ENCODE results near the gene PRKAR1B.

Gene PRKAR1B

DNA sequence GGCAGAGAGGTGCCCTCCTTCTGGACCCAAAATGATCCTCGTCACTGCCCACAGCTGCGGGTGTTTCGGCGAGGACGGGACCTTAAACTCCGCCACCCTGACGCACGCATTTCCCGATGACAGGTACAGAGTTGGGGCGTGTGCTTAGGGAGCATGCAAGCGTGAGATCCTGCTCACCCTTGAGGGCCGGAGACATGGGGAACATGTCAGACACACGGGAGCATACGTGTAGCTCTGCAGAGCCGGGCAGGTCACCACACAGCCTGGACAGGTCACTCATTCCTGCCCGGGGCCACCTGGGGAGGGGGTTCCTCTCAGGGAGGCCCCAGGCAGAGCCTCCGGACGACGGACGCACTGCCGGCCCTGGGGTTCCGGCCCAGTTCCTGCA, 149.8 kb downstream of the PRKAR1B start:
- FAIRE-seq (no peak), DNase-seq (ENCODE audit: insufficient read length, low spot score) (no peak)

DNA sequence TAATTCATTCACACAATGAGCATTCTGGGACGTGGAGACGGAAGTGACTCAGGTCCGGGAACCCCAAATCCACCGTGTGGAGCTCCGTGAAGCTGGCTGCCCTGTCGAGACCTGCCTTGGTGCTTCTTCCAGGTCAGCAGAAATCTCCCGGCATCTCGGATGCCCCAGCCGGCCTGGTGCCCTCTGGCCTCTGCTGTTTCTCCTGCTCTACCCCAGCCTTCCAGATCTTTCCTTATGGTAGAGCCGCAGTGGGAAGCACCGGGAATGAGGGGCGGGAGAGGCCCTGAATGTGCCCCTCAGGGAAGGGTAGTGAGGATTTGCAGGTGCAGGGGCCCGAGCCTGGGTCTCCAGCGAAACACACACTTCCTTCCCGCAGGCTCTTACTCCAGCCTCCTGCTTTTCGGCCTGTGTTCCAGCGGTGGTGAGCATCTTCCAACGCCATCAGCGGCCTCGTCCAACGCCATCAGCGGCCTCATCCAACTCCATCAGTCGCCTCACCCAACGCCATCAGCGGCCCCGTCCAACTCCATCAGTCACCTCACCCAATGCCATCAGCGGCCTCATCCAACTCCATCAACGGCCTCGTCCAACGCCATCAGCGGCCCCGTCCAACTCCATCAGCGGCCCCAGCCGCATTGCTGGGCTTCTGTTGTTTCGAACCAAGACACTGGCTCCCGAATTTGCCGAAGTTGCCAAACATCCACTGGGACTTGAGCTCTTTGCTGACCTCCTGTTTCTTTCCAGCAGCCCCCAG, 150.4 kb downstream of the PRKAR1B start:
- DNase-seq (ENCODE audit: insufficient read length, low spot score): no peak
- FAIRE-seq: no peak

DNA sequence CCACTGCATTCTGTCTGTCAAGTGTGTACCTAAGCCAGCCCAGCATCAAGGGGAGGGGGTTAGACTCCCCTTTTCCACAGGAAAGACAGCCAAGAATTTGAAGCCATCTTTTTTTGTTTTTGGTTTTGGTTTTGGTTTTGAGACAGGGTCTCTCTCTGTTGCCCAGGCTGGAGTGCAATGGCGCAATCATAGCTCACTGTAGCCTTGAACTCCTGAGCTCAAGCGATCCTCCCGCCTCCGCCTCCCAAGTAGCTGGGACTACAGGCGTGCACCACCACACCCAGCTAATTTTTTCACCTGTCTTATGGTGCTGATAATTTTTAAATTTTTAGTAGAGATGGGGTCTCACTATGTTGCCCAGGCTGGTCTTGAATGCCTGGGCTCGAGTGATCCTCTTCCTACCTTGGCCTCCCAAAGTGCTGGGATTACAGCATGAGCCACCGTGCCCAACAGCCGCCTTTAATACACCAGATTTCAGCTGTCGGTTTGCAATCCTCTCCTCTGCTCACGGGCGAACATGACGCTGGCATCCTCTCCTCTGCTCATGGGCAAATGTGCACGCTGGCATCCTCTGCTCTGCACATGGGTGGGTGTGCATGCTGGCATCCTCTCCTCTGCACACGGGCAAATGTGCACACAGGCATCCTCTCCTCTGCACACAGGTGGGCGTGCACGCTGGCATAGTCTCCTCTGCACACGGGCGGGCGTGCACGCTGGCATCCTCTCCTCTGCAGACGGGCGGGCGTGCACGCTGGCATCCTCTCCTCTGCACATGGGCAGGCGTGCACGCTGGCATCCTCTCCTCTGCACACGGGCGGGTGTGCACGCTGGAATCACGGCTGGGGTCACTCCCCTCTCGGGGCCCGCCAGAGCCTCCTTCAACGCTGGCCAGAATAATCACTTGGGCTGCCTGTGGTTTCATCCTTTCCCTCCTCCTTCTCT, 151.4 kb downstream of the PRKAR1B start:
- no peak for DNase-seq (ENCODE audit: insufficient read length, low spot score)
- no peak for FAIRE-seq

DNA sequence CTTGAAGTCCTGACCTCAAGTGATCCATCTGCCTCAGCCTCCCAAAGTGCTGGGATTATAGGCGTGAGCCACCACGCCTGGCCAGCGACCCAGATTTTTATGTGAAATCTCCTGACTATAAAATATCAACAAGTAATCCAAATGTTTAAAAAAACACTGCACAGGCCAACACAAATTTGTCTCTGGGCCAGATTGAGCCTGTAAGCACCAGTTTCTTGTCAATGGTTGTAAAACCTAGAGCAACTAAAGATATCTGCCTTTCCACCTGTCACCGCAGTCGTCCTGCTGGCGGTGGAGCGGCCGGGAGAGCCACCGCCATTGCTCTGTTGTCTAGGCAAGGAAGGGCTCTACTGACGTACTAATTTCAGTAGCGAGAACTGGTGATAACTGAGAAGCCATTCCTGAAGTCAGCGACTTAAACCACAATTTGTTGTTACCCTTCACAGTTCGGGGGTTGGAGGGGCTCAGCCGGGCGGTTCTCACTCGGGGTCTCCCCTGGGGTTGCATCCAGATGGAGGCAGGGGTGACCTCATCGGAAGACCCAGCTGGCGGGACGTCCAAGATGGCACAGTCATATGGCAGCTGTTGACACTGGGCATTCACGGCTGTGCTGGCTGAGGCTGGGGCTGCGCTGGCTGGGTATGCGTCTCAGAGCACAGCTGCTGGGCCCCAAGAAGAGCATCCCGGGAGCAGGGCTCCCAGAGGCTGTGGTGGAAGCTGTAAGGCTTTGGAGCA, 152.3 kb downstream of the PRKAR1B start:
- FAIRE-seq (no peak), DNase-seq (ENCODE audit: insufficient read length, low spot score) (no peak)

DNA sequence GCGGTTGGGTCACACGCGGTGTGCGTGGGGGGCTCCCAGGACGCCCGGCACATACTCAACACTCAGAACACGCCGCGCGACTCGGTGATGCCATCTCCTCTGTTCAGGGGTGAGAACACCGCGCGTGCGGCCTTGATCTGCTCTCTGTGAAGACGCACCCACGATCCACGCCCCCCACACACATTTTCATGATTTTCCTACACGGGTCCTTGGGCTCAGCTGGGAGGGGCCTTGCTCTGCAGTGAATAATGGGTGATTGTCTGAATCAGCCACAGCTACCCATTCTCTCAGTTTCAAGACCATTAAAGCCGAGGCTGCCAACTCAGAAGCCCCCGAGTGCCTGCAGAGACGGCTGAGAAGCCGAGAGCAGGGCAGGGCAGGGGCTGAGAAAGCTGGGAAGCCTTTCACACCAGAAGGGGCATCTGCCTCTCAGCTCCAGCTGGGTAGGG, 153.1 kb downstream of the PRKAR1B start:
- FAIRE-seq: no peak
- no peak for DNase-seq (ENCODE audit: insufficient read length, low spot score)

DNA sequence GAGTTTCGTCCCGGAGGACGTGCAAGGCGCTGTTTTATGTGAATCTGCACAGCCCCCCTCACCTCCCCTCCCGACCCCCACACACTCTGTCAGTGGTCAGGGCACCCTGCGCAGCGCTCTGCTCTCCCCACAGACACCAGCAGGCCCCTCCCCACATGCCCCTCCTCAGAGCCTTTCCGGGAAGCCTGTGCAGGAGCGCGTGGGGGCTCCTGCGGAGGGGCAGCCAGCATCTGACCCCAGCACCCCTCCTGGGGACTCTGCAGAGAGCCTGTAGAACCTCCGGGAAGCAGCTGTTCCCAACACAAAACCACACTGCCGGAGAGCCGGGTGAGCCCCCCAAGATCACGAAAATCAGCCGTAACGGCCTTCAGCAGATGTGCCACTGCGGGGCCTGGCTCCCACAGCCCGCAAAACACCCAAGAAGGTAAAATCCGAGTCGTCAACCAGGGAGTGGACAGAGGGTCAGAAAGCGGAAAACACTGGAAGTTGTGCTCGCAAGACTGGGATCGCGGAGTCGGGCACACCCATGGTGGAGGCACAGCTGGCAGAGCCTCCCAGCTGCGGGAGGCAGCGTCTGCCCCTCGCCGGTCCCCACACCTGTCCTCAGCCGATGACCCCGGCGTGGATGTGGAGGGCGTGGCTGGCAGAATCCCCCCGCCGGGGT, 153.7 kb downstream of the PRKAR1B start:
- FAIRE-seq: no peak

DNA sequence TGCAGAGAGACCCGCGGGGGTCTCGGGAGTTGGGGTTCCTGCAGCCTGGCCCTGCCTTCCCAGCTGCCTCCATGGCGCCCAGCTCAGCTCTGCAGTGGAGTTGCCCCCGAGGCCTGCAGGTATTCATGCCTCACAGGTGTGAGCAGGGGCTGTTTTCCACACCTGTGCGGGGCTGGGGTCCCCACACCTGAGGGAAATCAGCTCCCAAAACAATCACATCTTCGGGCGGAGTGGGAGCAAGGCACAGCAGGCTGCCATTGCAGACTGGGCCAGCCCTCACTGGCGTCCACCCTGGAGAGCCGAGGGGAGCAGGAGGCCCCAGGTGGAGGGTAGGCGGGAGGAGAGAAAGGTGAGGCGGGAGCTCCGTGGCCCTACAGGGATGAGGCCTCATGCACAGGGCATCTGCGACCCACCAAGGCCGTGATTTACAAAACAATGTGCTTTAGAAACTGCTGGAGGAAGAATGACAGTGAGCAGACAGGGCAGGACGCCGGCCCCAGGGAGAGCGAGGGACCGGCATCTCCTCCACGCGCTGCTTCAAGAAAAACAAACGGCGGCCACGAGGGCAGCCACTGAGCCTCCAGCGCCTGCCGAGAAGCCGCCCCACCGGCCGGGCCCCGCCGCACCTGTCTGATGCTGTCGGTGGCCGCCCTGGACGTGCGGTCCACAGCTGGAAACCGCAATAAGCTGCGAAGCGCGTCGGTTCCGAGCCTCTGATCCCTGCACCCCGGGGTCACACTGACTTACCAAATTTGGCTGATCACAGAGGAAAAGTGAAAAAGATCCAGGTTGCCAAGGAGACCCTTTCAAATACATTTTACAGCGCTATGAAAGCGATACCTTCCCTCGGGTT, 154.4 kb downstream of the PRKAR1B start:
- DNase-seq (ENCODE audit: insufficient read length, low spot score) (no peak), FAIRE-seq (no peak)

More for the DNA sequence above, 153.7 kb downstream of the PRKAR1B start:
- DNase-seq (ENCODE audit: insufficient read length, low spot score): no peak

DNA sequence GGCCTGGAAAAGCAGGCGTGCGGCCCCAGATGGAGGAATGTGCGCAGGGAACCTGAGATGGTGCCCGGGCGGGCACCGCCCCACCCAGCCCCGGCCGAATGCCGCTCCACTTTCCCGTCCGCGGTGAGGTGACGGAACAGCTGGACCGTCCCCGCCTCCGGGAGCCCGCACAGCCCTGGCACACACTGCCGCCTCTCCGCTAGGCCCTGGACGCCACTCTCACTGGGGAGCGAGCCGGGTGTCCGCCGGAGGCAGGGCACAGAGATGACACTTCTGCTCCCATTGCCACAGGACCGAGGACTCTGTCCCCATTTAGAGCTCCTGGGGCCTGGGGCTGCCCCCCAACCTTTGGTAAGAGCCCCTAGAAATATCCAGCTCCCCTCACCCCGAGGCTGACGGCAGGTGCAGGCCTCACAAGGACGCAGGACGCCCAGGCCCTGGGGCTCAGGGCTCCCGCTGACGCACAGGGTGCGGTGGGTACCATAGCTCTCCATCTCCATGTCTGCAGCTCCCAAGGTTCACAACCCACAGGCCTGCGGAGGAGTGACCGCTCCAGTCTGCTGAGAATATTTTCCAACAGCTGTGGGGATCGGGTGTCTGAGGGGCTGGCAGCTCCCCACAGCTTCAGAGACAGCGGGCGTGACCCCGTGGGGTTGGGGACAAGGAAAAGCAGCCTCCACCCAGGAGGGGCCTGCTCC, 155.2 kb downstream of the PRKAR1B start:
- FAIRE-seq (no peak), DNase-seq (ENCODE audit: insufficient read length, low spot score) (no peak)

DNA sequence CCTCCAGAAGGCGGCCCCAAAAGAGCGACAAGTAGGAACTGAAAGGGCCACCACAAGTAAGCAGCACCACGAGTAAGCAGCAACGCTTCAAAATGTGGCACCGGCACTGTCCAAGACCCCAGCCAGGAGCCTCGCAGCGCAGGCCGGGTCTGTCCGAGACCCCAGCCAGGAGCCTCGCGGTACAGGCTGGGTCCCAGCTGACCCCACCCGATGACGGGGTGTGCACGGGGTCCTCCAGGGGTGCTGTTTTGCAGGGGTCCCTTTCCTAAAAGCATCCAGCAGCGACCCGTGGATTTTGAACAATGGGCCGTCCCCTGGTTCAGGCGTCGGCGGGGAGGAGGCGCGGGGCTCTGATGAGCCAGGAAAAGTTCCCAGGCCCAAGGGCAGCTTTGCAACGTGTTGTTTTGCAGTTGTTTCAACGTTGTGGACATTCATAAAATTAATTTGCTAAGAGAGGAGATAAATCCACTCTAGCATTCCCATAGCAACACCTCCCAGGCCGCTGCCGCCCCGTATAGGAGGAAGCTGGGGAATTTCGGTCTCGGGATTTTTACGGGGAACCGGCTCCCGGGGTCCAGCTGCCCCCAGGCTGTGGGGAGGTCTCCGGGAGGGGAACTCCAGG, 155.9 kb downstream of the PRKAR1B start:
- FAIRE-seq: no peak
- no peak for DNase-seq (ENCODE audit: insufficient read length, low spot score)

DNA sequence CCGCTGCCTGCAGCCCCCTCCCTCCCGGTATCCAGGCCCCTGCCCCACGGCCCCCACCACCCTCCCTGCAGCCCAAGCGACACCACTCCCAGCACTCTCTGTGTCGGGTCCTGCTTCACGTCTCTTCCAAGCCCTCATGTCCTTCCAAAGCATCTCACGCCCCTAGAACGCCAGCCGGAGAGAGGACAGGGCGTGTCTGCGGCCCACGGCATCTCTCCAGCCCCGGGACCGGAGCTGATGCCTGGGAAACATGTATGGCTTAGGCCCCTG, 156.3 kb downstream of the PRKAR1B start:
- DNase-seq (ENCODE audit: insufficient read length, low spot score) (no peak), FAIRE-seq (no peak)

DNA sequence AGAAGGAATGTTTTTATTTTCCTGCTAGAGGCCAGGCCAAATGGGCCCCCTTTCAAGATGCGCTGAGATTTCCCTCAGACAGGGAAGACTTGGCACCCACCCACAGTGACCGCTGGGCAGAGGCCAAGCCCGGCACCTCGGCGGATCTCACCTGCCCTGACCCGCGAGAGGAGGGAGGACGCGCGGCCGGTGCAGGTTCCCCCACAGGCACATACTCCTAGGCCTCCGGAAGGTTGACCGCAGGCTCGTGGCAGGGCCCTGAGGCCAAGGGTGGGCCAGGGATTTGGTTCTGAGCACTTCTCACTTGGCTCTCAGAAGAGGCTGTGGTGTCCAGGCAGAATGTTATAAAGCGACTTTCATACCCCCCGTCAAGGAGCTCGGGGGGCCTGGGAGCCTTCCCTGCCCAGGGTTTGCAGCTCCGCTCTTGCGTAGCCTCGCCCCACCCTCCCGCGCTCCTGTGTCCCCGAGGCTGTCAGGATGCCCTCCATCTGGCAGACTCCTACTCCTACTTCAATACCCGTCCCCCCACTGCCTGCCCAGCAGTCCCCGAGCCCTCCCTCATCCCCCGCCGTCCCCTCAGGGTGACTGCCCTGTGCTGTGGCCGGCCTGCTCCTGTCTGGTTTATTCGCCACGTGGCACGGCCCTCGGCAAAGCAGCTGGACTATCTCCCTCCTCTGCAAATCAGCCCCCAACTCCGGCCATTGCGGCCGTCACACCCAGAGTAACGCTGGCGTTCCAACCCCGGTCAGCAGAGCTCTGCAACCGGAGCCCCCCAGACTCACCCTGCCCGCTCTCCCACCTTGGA, 156.9 kb downstream of the PRKAR1B start:
- FAIRE-seq (no peak), DNase-seq (ENCODE audit: insufficient read length, low spot score) (no peak)

DNA sequence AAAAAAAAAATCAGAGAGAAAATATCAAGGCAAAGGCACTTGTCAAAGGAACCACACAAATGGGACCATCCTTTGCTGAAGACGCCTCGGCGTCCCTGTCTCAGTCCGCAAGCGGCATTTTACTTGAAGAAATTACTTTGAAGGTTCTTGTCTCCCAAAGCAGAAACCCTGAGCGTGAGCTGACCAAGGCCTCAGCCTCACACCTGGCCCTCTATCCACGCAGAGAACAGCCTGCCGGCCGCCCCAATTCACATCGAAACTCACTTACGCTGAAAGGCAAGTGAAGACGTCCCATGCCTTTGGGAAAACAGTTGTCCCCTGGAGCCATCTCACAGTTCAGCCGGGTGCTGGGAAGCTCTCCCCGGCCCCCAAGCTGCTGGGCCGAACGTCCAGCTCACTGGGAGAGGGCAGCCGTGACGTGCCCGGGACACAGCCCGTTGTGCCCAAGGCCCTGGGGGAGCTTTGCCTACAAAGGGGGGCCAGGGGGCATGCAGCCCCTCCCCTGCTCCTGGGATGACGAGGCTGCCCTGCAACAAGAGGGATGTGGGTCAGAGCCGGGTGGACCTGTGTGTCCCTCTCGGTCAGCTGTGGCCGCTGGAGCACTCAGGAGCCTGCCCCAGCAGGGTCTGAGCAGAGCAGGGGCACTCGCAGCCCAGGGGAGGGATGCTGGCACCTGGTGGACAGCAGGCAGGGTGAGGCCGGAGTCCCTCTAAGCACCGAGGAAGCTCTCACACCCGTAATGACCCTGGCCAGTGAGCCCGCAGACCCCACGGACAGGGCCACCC, 157.8 kb downstream of the PRKAR1B start:
- FAIRE-seq (no peak), DNase-seq (ENCODE audit: insufficient read length, low spot score) (no peak)

DNA sequence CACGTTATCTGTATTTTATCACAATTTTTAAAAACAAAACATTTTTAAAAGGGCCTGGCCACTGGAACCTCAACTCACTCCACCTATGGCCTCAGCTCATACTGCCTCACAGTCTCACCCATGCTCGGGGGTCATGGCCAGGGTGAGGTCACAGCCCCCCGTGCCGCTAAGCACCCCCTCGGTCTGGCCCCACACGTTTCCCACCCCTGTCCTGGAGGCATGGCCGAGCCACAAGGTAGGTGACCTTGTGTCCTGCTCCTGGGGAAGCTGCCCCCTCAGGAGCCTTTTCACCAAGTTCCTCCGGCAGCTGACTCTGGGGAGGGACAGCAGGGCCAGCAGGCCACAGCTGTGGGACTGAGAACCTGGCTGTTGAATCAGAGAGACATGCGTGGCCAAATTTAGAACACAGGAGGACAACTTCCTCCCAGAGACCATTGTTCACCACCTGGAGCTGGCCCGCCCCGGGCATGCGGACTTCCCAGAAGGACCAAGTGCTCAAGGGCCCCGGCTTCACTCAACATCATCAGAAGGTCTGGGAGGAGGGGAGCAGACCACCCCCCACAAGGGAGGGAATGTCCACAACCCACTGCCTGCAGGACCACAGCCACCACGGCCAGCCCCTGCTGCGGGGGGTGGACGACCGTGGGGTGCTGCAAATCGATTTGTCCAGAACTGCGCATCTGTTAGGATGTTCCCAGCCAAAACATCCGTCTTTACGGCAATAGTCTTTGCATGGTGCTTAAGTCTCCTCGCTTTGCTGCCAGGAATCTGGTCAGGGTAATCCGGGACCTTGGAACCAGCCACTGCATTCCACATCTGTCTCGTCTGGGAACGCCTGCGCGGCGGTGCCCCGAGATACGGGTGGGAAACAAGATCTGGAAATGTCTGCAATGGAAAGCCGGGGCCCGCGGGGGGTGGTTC, 158.8 kb downstream of the PRKAR1B start:
- DNase-seq (ENCODE audit: insufficient read length, low spot score) (no peak), FAIRE-seq (no peak)

DNA sequence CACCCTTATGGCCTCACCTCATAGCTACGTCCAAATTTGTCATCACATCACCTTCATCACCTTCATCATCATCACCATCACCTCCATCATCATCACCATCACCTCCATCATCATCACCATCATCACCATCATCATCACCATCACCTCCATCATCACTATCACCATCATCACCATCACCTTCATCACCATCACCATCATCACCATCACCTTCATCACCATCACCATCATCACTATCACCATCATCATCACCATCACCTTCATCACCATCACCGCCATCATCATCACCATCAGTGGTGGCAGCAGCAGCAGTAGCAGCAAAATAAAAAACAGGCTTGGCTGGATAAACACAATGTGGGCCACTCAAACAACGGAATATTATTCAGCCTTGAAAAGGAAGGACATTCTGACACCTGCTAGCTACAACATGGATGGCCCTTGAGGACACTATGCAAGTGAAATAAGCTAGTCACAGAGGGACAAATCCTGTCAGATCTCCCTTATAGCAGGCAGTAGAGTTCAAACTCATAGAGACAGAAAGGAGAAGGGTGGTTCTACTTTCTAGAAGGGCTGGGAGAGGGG, 159.7 kb downstream of the PRKAR1B start:
- FAIRE-seq (no peak), DNase-seq (ENCODE audit: insufficient read length, low spot score) (no peak)

DNA sequence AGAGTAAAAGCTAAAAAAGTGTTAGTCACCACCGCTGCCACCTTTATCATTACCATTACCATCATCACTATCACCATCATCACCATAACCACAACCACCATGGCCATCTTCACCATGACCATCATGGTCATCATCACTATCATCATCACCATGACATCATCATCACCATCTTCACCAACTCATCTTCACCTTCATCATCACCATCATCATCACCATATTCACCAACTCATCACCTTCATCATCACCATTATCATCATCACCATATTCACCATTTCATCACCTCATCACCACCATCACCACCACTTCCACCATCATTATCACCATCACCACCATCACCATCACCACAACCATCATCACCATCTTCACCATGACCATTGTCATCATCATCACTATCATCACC, 161.0 kb downstream of the PRKAR1B start:
- DNase-seq (ENCODE audit: insufficient read length, low spot score) (no peak), FAIRE-seq (no peak)
